Activated CD4-positive, alpha-beta T cell treated with anti-CD3 and anti-CD28 coated beads, Interleukin-2, amount 50 U/mL, for 4 hours (primary cell): ENCODE data around the gene FOXP3.

Experiments used
- DNase-seq, 2 experiments: peaks; one replicate each; pipeline ENCODE4 v3.0.0-alpha.2; 2020

FOXP3 gene

DNA sequence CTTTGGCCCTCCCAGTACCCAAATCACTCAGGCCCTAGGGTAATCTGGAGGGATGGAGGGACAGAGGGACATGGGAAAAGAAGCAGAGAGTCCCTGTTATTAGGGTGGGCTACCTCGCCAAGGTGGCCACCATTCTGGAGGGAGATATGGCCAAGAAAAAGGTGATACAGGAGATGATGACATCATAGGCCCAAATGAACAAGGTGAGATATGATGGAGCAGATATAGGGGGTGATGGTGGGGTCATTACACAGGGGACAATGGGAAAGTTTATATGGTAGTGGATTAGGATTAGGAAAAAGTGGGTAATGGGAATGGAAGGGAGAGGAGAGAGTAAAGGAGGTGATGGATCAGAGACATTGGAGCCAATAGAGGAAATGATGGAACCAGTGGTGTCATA is 51.6 kb downstream of the FOXP3 start:
- no peak for DNase-seq

DNA sequence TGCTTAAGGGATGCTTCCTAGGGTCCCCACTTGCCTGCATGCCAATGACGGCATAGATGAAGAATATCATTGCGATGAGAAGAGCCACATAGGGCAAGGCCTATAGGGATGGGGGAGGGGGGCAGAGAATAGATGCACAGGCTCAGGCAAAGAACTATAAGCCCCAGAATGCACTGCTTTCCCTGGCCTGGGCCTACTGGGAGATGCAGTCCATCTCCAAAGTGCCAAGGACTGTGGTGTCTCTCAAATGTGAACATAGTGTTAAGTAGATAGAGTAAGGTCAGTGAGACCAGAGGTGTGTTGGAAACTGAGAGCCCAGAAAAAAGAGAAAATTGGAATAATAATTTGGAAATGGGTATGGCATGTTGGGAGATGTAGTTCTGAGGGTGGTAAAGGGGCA is 52.3 kb downstream of the FOXP3 start:
- no peak for DNase-seq

DNA sequence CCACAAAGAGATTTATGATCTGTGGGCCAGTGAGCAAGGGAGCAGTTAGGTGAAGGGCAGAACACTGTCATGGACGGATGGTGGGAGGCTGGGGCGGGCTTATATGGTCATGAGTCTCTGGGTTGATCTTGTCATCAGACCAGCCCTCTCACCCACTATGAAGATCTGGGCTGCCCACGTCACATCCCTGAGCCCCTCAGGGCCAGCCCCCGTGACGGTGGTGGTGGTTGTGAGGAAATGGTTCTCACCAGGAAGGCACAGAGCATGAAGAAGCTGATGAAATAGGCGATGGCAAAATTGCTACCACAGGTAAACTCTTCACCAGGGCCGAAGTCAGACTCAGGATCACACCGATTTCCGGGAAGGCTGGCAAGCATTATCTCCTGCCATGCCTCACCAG is 53.4 kb downstream of the FOXP3 start:
- DNase-seq, result no peak

DNA sequence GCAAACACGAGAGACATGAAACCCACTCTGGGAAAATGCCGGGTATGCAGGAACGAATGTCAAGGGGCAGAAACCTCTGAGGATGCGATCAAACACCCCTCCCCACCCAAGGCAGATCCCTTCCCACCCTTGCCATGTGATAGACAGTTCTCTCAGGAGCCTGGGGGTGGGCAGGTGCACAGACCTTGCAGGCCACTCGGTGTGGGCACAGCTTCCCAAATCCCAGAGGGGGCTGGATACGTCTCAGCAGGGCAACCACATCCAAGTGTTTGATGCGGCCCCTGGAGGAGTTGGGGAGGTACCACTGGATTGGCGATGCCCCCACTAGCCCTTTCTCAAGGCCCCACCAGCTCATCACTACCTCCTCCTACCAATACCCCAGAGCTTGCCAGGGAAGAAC is 54.1 kb downstream of the FOXP3 start:
- DNase-seq, result no peak

DNA sequence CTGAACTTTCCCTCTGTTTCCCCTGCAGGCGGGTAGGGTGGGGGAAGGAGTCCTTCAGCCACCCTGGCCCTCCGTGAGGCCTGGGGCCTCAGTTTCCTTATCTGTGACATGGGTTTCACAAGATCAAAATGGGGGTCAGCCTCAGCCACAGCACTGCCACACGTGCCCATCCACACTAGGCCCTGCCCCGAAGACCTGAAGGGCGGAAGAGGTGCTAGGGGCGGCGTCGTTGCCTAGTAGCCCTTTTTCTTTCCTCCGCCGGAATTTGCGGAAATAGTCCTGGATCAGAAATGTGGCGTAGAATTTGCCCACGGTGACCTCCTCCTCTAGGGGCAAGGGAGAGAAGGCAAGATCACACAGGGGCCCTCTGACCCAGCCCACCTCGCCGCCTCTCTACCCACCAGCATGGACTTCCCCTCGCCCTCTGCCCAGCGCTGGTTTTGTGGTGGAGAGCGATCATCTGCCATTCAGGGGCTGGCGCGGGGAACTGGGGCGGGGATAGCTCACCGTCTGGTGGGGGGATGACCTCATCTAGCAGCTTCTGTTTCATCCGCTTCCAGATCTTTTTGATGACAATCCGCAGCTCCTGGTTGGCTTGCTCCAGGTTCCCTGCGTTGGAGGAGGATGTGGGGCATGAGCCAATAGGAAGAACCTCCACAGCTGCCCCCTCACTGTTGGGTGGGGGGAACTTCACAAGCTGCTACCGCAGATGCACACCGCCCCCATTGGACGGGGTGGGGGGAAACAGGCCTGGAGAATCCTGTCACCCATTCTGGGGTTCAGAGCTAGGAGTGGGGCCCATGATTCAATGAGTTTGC is 54.9 kb downstream of the FOXP3 start:
- DNase-seq, result no peak

DNA sequence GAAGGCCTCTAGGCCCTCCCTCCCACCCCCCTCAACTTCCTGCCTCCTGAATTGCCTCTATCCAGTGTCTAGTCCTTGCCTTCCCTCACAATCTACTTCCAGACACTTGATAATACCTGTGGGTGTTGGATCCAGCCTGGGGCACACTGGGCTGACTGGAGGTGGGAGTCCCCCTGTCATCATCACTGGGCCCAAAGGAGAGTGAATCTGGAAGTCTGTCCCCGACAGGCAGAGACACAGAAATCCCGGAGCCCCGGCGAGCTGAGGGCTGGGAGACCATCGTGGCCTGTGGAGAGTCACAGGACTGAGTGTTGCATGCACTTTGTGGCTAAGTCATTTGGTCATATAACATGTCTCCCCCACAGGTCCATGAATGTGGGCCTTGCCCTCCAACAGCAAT is 56.1 kb downstream of the FOXP3 start:
- no peak for DNase-seq

DNA sequence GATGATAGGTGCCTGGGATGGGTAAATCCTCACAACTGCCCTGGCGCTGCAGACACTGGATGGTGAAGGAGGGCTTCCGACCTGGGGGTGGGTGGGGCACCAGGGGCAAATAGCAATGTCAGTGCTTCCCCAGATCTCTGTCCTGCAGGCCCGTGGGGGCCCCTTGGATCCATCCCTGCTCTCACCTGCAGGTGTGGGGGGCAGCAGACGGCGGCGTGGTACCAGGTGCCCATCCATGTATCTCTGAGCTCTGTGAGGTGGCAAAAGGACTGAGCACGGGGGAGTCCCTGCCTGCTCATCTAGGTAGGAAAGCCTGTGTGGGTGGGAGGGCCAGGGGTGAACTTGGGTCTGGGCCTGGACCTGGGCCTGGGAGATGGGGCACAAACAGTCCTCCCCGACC is 58.0 kb downstream of the FOXP3 start:
- DNase-seq, result no peak

DNA sequence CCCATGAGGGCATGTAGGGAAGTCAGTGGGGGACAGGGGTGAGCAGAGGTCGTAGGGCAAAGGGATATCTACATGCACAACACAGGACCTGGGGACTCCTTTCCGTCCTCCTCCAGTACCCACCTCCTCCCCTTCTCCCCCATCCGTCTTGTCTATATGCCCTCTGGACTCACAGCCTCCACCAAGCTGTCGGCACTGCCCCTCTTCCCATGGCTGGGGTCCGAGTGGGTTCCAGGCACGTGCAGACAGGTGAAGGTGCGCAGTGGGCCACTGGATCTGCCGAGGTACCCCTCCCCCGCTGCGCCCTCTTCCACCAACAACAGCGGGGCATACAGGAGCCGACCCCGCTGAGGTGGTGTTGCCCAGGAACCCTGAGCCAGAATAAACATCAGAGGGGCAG is 59.1 kb downstream of the FOXP3 start:
- DNase-seq, result no peak

DNA sequence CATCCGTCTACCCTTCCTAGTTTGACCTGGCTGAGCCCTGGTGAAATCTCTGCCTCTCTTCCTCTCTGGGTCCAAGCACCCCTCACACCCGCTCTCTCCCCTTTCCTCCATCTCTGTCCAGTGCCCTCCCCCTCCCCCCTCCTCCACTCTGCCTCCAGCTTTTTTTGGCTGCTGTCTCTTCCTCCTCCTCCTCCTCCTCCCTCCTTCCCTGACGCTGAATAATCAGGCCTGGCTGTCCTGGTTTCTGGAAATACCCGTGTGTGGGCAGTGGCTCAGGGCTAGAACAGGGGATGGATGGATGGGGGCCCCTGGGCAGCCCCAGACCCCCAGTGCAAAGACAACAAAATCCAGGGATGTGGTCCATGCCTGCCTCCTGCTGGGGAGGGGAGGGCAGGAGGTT is 59.8 kb downstream of the FOXP3 start:
- DNase-seq, result no peak

DNA sequence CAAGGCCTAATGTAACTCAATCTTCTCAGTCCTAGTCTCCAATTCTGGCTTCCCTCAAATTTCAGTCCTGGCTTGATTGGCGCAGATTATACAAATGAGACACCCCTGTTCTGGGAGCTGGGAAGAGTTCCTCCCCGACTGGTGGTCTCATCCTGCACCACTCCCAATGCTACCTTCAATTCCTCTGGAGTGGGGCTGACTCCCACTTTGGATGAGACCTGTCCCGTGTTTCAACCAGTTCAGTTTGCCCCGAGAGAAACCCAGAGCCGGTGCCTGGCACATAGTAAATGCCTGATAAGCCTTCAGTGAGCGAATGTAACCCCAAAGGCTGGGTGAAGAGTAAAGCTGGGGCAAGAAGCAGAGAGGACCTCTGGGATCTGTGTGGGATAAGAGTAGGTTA is 60.5 kb downstream of the FOXP3 start:
- no peak for DNase-seq

DNA sequence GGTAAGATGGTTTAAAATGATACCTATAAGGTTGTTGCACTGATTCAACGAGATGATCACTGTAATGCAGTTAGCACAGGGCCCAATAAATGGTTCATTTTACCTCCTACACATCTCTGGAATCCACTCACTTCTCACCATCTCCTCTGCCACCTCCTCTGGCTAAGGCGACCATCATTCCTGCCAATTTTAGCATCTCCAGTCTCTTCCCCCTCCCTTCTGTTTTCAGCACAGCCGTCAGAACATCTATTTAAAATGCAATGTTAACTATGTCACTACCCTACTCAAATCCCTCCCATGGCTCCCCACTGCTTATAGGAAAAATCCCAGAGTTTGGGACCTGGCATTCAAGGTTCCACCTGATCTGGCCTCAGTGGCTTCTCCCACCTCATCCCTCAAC is 61.0 kb downstream of the FOXP3 start:
- no peak for DNase-seq

DNA sequence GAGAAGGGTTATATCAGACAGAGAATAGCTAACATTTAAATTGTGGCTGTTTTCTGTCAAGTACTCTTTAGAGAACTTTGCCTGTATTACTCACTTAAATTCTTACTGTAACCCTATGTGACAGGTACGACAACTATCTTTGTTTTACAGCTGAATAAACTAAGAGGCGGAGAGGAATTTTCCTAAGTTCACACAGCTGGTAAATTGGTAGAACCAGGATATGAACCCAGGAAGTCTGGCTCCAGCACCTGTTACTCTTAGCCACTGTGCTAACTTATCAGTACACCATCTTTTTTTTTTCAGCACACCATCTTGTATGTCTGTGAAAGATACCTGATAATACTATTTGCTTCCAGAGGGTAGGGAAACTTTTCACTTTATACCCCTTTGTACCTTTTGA is 62.5 kb downstream of the FOXP3 start:
- DNase-seq, result no peak
